ENCODE results near the gene SLC39A5. TPM values are rescaled to one million over a fixed set of nuclear protein-coding genes. Genes with fewer than 3 reads are reported as not detected.
A peak's percentile ranks its signal among the peaks of the same experiment; 100 is the strongest.

SLC39A5 gene
- total RNA-seq, 2 donors from 2014 or later: 152 to 244 TPM

DNA sequence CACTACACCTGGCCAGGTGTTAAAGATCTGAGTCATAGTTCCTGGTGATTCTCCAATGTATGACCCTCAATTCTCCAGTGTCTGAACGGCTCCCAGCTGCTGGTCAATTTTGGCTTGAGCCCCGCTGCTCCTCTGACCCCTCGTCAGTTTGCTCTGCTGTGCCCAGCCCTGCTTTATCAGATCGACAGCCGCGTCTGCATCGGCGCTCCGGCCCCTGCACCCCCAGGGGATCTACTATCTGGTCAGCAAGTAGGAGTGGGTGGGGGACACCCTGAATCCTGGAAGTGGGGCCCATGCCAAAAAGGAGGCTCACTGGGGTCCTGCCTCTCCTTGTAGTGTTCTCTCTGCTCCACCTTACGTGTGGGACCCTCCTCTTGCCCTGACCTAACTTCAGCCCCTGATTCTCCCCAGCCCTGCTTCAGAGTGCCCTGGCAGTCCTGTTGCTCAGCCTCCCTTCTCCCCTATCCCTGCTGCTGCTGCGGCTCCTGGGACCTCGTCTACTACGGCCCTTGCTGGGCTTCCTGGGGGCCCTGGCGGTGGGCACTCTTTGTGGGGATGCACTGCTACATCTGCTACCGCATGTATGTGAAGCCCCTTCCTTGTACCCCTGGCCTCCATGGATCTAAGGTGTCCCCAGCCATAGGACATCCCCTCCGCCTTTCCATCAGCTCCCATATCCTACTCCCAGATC, 5.0 kb downstream of the SLC39A5 start:
- no peak for ATAC-seq

GRCh38 chr12:56236091-56236490, 6.2 kb downstream of the SLC39A5 start:
- DNase-seq (no peak), ATAC-seq (no peak)
- intact Hi-C loops (cut with DNase I, micrococcal nuclease): no loop called here

More for the DNA sequence above, 5.0 kb downstream of the SLC39A5 start:
- DNase-seq: no peak
- intact Hi-C loops (cut with DNase I, micrococcal nuclease): no loop called here

- intact Hi-C loops (cut with DNase I, micrococcal nuclease): no loop called here
- ATAC-seq (peak; percentile 5), DNase-seq (no peak)
Observed at GRCh38 chr12:56236985-56237384, 7.1 kb downstream of the SLC39A5 start.

DNA sequence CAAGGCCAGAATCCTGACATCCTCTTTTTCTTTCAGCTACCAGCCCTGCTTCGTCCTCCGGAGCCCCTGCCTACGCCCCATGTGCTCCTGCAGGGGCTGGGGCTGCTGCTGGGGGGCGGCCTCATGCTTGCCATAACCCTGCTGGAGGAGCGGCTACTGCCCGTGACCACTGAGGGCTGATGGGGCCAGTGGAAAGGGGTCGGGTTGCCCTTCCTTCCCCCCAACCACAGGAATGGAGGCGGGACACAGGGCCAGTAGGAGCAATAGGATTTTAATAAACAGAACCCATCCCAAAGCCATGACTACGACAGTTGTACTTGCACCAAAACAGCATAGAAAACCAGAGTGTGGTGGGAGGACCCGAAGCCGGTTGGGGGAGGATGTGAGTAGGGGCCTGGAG, 7.7 kb downstream of the SLC39A5 start:
- DNase-seq (no peak), ATAC-seq (no peak)
- intact Hi-C loops (cut with DNase I, micrococcal nuclease): no loop called here

DNA sequence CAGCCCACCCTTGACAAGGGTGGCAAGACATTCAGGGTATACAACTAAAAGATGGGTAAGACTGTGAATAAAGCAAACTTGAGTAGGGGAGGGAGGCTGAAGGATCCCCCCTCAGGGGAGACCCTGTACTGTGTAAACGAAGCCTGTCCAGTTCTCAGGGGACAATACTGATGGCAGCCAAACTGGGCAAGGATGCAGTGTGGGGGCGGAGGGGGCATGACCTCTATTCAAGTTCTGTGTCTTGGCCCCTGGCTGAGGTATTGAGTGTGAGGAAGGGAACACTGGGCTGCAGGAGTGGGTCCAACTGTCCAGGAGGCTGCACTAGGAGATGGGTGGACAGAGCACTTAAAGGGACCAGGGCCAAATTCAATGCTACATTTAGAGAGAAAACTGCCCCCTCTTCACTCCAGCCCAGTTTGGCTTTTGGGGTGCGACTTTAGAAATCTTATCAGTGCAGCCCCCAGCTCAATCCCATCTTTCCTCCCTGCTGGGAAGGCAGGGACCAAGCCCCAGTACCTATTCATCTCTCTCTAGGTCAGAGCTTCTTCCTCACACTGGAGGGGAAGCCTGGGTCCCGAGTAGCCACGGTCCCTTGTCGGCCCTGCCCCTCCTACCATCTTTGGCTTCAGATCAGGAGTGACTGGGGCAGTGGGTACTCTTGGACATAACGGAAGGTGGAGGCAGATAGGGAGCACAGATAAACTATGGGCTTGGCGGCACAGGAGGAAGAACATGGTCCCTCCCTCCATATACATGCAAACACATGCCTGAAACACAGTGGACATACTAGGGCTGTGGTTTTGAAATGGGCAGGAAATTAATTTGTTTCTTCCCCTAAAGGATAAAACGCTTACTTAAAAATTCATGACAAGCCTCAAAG, 11.8 kb downstream of the SLC39A5 start:
- no peak for ATAC-seq
- no peak for DNase-seq
- intact Hi-C loops (cut with DNase I, micrococcal nuclease): no loop called here

DNA sequence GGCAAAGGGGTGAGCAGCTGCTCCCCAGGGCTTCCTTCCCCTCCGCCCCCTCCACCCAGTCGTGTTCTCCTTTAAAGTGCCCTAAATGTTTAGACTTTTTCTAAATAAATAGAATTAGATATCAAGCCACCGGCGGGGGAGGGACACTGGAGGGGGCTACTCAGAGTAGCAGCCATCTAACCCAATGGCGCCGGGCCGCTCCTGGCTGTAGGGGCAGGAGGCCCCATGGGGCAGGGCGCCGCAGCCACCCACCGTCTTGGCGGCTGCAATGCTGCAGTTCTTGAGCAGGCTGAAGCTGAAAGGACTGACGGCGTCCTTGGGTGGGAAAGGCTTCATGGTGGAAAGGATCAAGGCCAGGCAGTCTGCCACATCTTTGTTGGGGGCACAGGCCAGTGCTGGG, 13.1 kb downstream of the SLC39A5 start:
- no peak for ATAC-seq
- no peak for DNase-seq
- intact Hi-C loops (cut with DNase I, micrococcal nuclease): no loop called here

DNA sequence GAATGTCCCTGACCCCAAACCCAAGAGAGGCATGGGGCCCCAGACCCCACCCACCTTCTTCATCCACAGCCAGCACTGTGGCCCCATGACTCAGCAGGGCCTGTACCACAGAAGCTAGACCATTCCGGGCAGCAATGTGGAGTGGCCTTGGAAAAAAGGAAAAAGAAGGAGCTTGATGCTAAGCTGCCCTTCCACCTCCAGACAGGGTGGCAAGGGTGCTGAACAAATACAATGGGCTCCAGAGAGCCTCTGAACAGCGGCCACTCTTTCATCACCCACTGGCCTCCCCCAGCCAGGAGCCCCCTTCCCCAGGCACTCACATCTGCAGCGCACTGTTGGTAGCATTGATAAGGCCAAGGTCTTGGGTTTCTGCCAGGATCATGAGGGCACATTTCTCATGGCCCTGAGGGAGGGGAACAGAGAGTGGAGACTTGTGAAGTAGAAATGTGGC, 13.9 kb downstream of the SLC39A5 start:
- no peak for ATAC-seq

DNA sequence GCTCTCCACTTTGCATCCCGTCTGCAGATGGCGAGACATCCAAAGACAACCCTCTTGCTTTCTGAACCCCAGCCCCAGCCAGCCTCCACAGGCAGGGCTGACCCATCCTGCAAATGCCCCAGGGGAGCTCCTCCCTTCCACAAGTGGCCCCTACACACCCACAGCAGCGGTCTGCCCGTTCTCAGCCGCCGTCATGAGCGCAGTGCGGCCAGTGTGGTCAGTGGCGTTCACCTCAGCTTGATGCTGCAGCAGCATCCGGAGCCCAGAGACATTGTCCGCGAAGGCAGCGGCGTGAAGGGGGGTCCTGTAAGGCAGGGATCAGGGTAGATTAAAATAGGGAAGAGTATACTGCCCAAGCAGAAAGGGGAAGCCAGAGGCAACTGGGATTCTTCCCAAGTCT, 14.6 kb downstream of the SLC39A5 start:
- intact Hi-C loops (cut with DNase I, micrococcal nuclease): no loop called here
- DNase-seq (no peak), ATAC-seq (no peak)

More for the DNA sequence above, 13.9 kb downstream of the SLC39A5 start:
- intact Hi-C loops (cut with DNase I, micrococcal nuclease): no loop called here
- DNase-seq: no peak

- DNase-seq (no peak), ATAC-seq (no peak)
- intact Hi-C loops (cut with DNase I, micrococcal nuclease): no loop called here
Observed at GRCh38 chr12:56247923-56248322, 18.1 kb downstream of the SLC39A5 start.

DNA sequence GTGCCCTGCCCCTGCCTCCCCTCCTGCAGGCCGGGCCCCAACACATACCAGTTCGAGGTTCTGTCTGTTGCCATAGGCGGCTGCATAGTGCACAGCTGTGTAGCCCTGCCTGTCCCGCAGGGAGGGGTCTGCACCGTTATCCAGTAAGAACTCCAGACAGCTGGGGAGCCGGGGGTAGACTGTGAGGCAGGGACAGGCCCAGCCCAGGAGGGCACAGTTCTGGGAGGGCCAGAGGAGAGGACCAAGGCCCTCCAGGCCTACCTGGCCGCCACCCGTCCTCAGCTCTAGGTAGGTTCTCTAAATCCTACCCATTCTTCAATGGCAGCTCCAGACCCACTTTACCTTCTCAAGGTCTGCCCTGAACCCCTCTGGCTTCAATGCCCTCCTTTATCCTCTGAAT, 18.9 kb downstream of the SLC39A5 start:
- ATAC-seq (no peak), DNase-seq (no peak)
- intact Hi-C loops (cut with DNase I, micrococcal nuclease): no loop called here

GRCh38 chr12:56252649-56253048, 22.8 kb downstream of the SLC39A5 start:
- intact Hi-C loops (cut with DNase I, micrococcal nuclease): no loop called here
- no peak for DNase-seq
- no peak for ATAC-seq

GRCh38 chr12:56253091-56253490, 23.2 kb downstream of the SLC39A5 start:
- DNase-seq: no peak
- intact Hi-C loops (cut with DNase I, micrococcal nuclease): no loop called here

GRCh38 chr12:56255671-56256070, 25.8 kb downstream of the SLC39A5 start:
- ATAC-seq (no peak), DNase-seq (no peak)
- intact Hi-C loops (cut with DNase I, micrococcal nuclease): no loop called here

More at GRCh38 chr12:56253091-56253490, 23.2 kb downstream of the SLC39A5 start:
- no peak for ATAC-seq

DNA sequence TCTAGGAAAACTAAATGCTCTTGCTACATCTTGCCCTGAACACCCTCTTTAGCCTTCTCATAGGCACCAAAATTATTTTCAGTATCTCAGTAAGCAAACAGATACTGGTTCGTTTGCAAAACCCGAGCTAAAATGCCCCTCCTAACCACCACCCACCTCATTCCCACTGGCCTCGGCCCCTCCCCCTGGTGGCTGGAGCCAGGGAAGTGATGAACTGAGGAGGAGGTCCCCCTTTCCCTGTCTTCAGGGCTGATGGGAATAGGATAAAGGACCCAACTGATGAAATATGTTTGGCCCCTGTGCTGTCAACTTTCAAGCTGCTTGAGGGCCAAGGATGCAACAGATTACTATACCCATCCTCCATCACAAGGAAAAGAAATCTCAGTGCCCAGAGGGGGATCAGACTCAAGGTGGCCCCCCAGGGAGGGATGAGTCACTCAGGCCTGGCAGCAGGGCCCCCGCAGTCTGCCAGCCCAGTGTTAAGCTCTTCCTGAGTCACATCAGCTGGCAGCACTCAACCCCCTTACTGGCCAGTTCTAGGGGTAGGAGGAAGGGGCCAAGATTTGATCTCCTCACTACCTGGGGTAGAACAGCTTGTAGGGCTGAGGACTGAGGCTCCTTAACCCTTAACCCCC, 26.6 kb downstream of the SLC39A5 start:
- DNase-seq (no peak), ATAC-seq (no peak)
- intact Hi-C loops (cut with DNase I, micrococcal nuclease): no loop called here

DNA sequence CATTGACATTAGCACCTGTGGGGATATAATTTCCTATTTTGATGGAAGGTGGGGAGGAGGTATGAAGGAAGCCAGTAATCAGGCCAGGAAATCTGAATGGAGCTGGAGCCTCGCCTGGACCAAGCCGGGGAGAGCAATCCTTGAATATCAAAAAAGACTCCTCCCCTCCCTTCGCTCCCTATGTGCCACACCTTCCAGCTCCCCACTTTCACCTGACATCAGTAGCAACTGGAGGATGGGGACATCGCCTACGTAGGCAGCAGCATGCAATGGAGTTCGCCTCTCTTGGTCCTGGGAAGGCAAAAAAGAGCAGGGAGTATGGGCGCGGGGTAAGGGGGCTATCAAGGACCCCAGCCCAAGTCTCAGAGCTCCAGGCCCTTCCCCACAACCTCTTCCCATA, 27.2 kb downstream of the SLC39A5 start:
- ATAC-seq (no peak), DNase-seq (no peak)
- intact Hi-C loops (cut with DNase I, micrococcal nuclease): no loop called here

DNA sequence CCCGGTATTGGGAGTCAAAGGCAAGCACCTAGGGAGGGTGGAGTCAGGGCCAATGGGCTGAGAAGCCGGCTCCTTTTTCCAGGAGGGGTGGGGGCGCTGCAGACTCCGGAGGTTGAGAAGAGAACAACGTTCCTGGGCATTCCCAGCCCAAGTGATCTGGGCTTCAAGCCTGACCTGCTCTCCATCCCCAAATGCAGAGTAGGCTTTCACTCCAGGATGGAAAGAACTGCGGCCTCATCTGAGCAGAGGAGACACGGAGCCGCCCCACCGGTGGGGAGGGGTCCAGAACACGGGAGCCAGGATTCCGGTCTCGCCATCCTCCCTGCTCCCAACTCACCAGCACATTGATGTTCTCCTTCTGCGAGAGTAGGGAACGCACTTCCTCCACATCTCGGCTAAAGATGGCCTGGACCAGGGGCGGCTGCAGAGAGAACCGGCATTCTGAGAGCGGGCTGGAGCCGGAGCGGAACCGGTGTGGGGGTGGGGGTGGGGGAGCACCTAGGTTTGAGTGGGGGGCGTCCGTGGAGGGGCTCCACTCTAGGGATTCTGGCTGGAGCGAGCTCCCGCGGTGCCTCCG, 27.7 kb downstream of the SLC39A5 start:
- intact Hi-C loops (cut with DNase I, micrococcal nuclease): no loop called here
- DNase-seq: peak in 1 of 2 donors; percentile 41
- ATAC-seq: peak; percentile 33

GRCh38 chr12:56258068-56258819, 28.4 kb downstream of the SLC39A5 start, which contains the start of gene ANKRD52:
Gene ANKRD52, minus strand, starts transcription at chr12:56258384. Its CDS starts 115 bp downstream, at chr12:56258269.
- ATAC-seq (peak; percentile 94), DNase-seq (peak; percentile 65 to 86)
- intact Hi-C loops (cut with DNase I, micrococcal nuclease): no loop called here

- intact Hi-C loops (cut with DNase I, micrococcal nuclease): no loop called here
- no peak for DNase-seq
- no peak for ATAC-seq
Observed at GRCh38 chr12:56258820-56259183, 29.0 kb downstream of the SLC39A5 start.

DNA sequence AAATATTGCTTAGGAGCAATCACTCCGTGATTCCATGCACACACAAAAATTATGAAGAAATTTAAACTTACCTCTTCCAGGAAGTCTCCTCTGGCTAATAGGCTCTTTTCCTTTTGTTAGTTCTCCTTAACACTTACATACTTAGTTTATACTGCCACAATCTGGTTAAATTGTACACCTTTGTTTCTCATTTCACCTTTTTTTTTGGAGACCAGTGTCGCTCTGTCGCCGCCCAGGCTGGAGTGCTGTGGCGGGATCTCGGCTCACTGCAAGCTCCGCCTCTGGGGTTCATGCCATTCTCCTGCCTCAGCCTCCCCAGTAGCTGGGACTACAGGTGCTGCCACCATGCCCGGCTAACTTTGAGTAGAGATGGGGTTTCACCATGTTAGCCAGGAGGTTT, 30.5 kb downstream of the SLC39A5 start:
- ATAC-seq (no peak), DNase-seq (no peak)
- intact Hi-C loops (cut with DNase I, micrococcal nuclease): no loop called here
